Measurements from ENCODE around the gene IL1R1. TPM values are rescaled to one million over a fixed set of nuclear protein-coding genes. Genes with fewer than 3 reads are reported as not detected.
A peak's percentile ranks its signal among the peaks of the same experiment; 100 is the strongest.

Gene IL1R1
- polyA plus RNA-seq, result 10 to 100 TPM in 3 of 4 donors, 1 to 10 TPM in 1; 2.9 to 36.7 (median 17.2) TPM
- long read RNA-seq, donor 1, result 0 reads
- long read RNA-seq, donor 2, full-length matches to known transcripts, result 3 of 3 reads
- long read RNA-seq, donor 2, partial matches to known transcripts, result 0 of 3 reads
- long read RNA-seq, donor 2, other reads (novel, unspliced or antisense), result 0 of 3 reads
- long read RNA-seq, donor 3, full-length matches to known transcripts, result 1 of 1 reads
- long read RNA-seq, donor 3, partial matches to known transcripts, result 0 of 1 reads
- long read RNA-seq, donor 3, other reads (novel, unspliced or antisense), result 0 of 1 reads
- long read RNA-seq, donor 4, result 0 reads
- long read RNA-seq, donor 5, full-length matches to known transcripts, result 1 of 1 reads
- long read RNA-seq, donor 5, partial matches to known transcripts, result 0 of 1 reads
- long read RNA-seq, donor 5, other reads (novel, unspliced or antisense), result 0 of 1 reads
- long read RNA-seq, donor 6, result 0 reads
- long read RNA-seq, donor 7, result 0 reads
- long read RNA-seq, donor 8, result 0 reads
- long read RNA-seq, donor 9, full-length matches to known transcripts, result 1 of 1 reads
- long read RNA-seq, donor 9, partial matches to known transcripts, result 0 of 1 reads
- long read RNA-seq, donor 9, other reads (novel, unspliced or antisense), result 0 of 1 reads
- long read RNA-seq, donor 10, full-length matches to known transcripts, result 6 of 6 reads
- long read RNA-seq, donor 10, partial matches to known transcripts, result 0 of 6 reads
- long read RNA-seq, donor 10, other reads (novel, unspliced or antisense), result 0 of 6 reads

DNA sequence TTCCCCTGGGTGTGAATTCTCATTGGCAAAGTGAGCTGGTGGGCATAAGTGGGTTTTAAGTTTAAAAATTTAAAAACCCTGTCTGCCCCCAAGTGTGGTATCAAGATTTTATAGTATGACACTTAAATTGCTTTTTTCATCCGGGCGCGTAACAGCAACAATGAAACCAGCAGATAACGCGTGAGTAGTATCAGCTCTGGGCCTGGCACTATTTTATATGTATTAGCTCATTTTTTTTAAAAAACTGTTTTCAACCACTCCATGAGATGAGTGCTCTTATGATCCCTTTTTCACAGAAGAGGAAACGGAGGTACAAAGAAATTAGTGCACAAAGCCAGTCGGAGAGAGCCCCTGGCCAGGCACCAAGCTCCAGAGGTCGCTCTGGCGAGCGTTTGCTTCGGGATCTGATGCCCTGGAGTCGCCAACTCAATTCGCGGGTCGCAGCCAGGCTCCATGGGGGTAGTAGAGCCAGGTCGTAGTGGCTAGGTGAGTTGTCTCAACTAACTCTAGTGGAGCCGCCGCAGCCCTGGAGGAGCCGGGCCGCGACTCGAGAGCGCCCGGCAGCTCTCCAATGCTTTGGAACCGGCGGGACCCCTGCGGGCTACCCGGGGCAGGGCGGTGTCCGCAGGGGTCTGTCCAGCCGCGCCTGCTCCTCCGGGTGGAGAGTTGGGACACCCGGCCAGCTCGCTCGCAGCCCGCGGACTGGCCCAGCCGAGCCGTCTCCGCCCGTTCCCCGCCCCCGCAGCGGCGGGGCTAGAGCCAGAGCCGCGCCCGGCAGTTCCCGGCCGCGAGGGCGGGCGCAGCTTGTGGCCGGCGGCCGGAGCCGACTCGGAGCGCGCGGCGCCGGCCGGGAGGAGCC, at the start of gene IL1R1:
Gene IL1R1 (plus strand): TSS at position 777 of the 859 bp plus-strand sequence. CDS start 14,979 bp downstream, outside the sequence.
- Histone ChIP-seq H3K36me3 (ENCODE audit: control insufficient read depth in 3 of 3, insufficient read depth in 2 of 3, low read depth in 1 of 3, low read length in 3 of 3) (peaks cover 0 to 10% (median 0%) of the 10 kb centered on the region in 3 donors), H3K4me3 (ENCODE audit: low read depth in 1 of 3, low read length in 3 of 3) (peak within 1 kb of the TSS; percentile 40 to 59 (median 48)), H3K4me1 (ENCODE audit: control insufficient read depth in 3 of 3, insufficient read depth in 2 of 3, low read depth in 1 of 3, low read length in 2 of 3) (peaks cover 0 to 2% (median 0%) of the 10 kb centered on the region in 3 donors), H3K27me3 (ENCODE audit: control insufficient read depth in 3 of 3, insufficient read depth in 3 of 3, low read length in 3 of 3) (peaks cover 3 to 29% (median 3%) of the 10 kb centered on the region in 3 donors), H3K27ac (ENCODE audit: low read depth in 1 of 3, low read length in 2 of 3) (peak within 1 kb of the TSS; percentile 76 to 97 (median 79)), H3K9me3 (ENCODE audit: control insufficient read depth in 2 of 2, insufficient read depth in 1 of 2, low read depth in 1 of 2, low read length in 1 of 2) (peaks cover 0 to 26% of the 10 kb centered on the region in 2 donors)
- FAIRE-seq (no peak), DNase-seq (peak; percentile 17 to 79)
- 8 to 12% (median 10%) methylated on average over 41 to 65 of the region's 65 CpGs for WGBS, 3 donors

DNA sequence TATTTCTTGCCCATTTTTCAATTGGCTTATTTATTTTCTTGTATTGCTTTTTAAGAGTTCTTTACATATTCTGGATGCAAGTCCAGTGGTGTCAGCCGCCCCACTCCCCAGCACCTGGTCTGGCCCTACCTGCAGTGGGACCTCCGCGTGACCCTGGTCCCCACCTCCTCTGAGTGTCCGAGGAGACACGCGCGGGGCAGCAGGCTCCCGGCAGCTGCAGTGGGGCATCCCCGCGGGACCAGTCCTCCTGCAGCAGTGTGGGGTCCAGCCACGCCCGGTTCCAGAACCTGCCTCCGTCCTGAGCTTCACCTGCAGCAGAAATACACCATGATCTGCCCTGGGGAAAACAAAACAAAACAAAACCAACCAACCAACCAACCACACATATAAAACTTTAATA, 48.9 kb upstream of the IL1R1 start:
- DNase-seq (no peak), FAIRE-seq (no peak)
- Histone ChIP-seq H3K9me3 (ENCODE audit: control insufficient read depth in 2 of 2, insufficient read depth in 1 of 2, low read depth in 1 of 2, low read length in 1 of 2) (no peaks in the 10 kb centered on the region), H3K4me1 (ENCODE audit: control insufficient read depth in 3 of 3, insufficient read depth in 2 of 3, low read depth in 1 of 3, low read length in 2 of 3) (no peaks in the 10 kb centered on the region), H3K27ac (ENCODE audit: low read depth in 1 of 3, low read length in 2 of 3) (no peak overlapping the region), H3K27me3 (ENCODE audit: control insufficient read depth in 3 of 3, insufficient read depth in 3 of 3, low read length in 3 of 3) (no peaks in the 10 kb centered on the region), H3K4me3 (ENCODE audit: low read depth in 1 of 3, low read length in 3 of 3) (no peak overlapping the region), H3K36me3 (ENCODE audit: control insufficient read depth in 3 of 3, insufficient read depth in 2 of 3, low read depth in 1 of 3, low read length in 3 of 3) (no peaks in the 10 kb centered on the region)
- 86 to 93% (median 87%) methylated on average over 13 of the region's 13 CpGs for WGBS, 3 donors

DNA sequence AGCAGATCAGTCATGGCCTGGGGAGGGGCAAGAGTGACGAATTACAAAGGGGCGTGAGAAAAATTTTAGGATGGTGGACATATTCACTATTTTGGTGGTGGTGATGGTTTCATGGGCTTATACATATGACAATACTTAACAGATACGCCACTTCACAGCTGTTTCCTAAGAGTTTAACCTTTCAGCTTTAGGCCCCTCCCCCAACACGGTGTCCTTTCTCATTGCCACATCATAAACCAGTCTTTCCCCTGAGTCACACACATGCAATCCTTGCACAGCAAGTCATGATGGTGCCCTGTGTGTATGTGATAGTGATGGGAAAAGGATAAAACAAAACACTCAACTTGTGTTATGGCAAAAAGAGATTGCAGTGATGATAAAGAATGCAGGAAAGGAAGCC, 47.6 kb upstream of the IL1R1 start:
- Histone ChIP-seq H3K4me3 (ENCODE audit: low read depth in 1 of 3, low read length in 3 of 3) (no peak overlapping the region), H3K27me3 (ENCODE audit: control insufficient read depth in 3 of 3, insufficient read depth in 3 of 3, low read length in 3 of 3) (no peaks in the 10 kb centered on the region), H3K36me3 (ENCODE audit: control insufficient read depth in 3 of 3, insufficient read depth in 2 of 3, low read depth in 1 of 3, low read length in 3 of 3) (no peaks in the 10 kb centered on the region), H3K9me3 (ENCODE audit: control insufficient read depth in 2 of 2, insufficient read depth in 1 of 2, low read depth in 1 of 2, low read length in 1 of 2) (no peaks in the 10 kb centered on the region), H3K4me1 (ENCODE audit: control insufficient read depth in 3 of 3, insufficient read depth in 2 of 3, low read depth in 1 of 3, low read length in 2 of 3) (no peaks in the 10 kb centered on the region), H3K27ac (ENCODE audit: low read depth in 1 of 3, low read length in 2 of 3) (no peak overlapping the region)
- 52 to 63% (median 56%) methylated on average over 4 of the region's 4 CpGs for WGBS, 3 donors
- FAIRE-seq (no peak), DNase-seq (peak in 1 of 2 donors; percentile 81)

GRCh38 chr2:102096103-102096502, 46.4 kb upstream of the IL1R1 start:
- no peaks in the 10 kb centered on the region for H3K27me3 ChIP-seq (ENCODE audit: control insufficient read depth in 3 of 3, insufficient read depth in 3 of 3, low read length in 3 of 3)
- H3K4me1 ChIP-seq (ENCODE audit: control insufficient read depth in 3 of 3, insufficient read depth in 2 of 3, low read depth in 1 of 3, low read length in 2 of 3), result no peaks in the 10 kb centered on the region
- no peak for FAIRE-seq
- 58 to 81% (median 75%) methylated on average over 5 of the region's 5 CpGs for WGBS, 3 donors
- no peak overlapping the region for H3K27ac ChIP-seq (ENCODE audit: low read depth in 1 of 3, low read length in 2 of 3)
- no peak overlapping the region for H3K4me3 ChIP-seq (ENCODE audit: low read depth in 1 of 3, low read length in 3 of 3)
- no peak for DNase-seq
- no peaks in the 10 kb centered on the region for H3K9me3 ChIP-seq (ENCODE audit: control insufficient read depth in 2 of 2, insufficient read depth in 1 of 2, low read depth in 1 of 2, low read length in 1 of 2)
- H3K36me3 ChIP-seq (ENCODE audit: control insufficient read depth in 3 of 3, insufficient read depth in 2 of 3, low read depth in 1 of 3, low read length in 3 of 3), result no peaks in the 10 kb centered on the region

GRCh38 chr2:102098756-102099155, 43.8 kb upstream of the IL1R1 start:
- no peaks in the 10 kb centered on the region for H3K9me3 ChIP-seq (ENCODE audit: control insufficient read depth in 2 of 2, insufficient read depth in 1 of 2, low read depth in 1 of 2, low read length in 1 of 2)
- WGBS, 3 donors, result 83 to 89% (median 86%) methylated on average over 4 of the region's 4 CpGs
- no peak for FAIRE-seq

GRCh38 chr2:102099536-102100298, 42.8 kb upstream of the IL1R1 start:
- Histone ChIP-seq H3K4me3 (ENCODE audit: low read depth in 1 of 3, low read length in 3 of 3) (no peak overlapping the region), H3K27me3 (ENCODE audit: control insufficient read depth in 3 of 3, insufficient read depth in 3 of 3, low read length in 3 of 3) (no peaks in the 10 kb centered on the region), H3K27ac (ENCODE audit: low read depth in 1 of 3, low read length in 2 of 3) (no peak overlapping the region), H3K9me3 (ENCODE audit: control insufficient read depth in 2 of 2, insufficient read depth in 1 of 2, low read depth in 1 of 2, low read length in 1 of 2) (no peaks in the 10 kb centered on the region), H3K4me1 (ENCODE audit: control insufficient read depth in 3 of 3, insufficient read depth in 2 of 3, low read depth in 1 of 3, low read length in 2 of 3) (no peaks in the 10 kb centered on the region), H3K36me3 (ENCODE audit: control insufficient read depth in 3 of 3, insufficient read depth in 2 of 3, low read depth in 1 of 3, low read length in 3 of 3) (no peaks in the 10 kb centered on the region)
- 70 to 80% (median 70%) methylated on average over 7 of the region's 7 CpGs for WGBS, 3 donors
- FAIRE-seq (no peak), DNase-seq (no peak)

More at GRCh38 chr2:102098756-102099155, 43.8 kb upstream of the IL1R1 start:
- Histone ChIP-seq H3K4me3 (ENCODE audit: low read depth in 1 of 3, low read length in 3 of 3) (no peak overlapping the region), H3K36me3 (ENCODE audit: control insufficient read depth in 3 of 3, insufficient read depth in 2 of 3, low read depth in 1 of 3, low read length in 3 of 3) (no peaks in the 10 kb centered on the region), H3K27me3 (ENCODE audit: control insufficient read depth in 3 of 3, insufficient read depth in 3 of 3, low read length in 3 of 3) (no peaks in the 10 kb centered on the region), H3K4me1 (ENCODE audit: control insufficient read depth in 3 of 3, insufficient read depth in 2 of 3, low read depth in 1 of 3, low read length in 2 of 3) (no peaks in the 10 kb centered on the region), H3K27ac (ENCODE audit: low read depth in 1 of 3, low read length in 2 of 3) (no peak overlapping the region)
- no peak for DNase-seq

- Histone ChIP-seq H3K9me3 (ENCODE audit: control insufficient read depth in 2 of 2, insufficient read depth in 1 of 2, low read depth in 1 of 2, low read length in 1 of 2) (no peaks in the 10 kb centered on the region), H3K27ac (ENCODE audit: low read depth in 1 of 3, low read length in 2 of 3) (no peak overlapping the region), H3K4me1 (ENCODE audit: control insufficient read depth in 3 of 3, insufficient read depth in 2 of 3, low read depth in 1 of 3, low read length in 2 of 3) (no peaks in the 10 kb centered on the region), H3K27me3 (ENCODE audit: control insufficient read depth in 3 of 3, insufficient read depth in 3 of 3, low read length in 3 of 3) (no peaks in the 10 kb centered on the region), H3K4me3 (ENCODE audit: low read depth in 1 of 3, low read length in 3 of 3) (no peak overlapping the region), H3K36me3 (ENCODE audit: control insufficient read depth in 3 of 3, insufficient read depth in 2 of 3, low read depth in 1 of 3, low read length in 3 of 3) (no peaks in the 10 kb centered on the region)
- FAIRE-seq, result no peak
- 62 to 71% (median 65%) methylated on average over 5 of the region's 5 CpGs for whole genome bisulfite sequencing, 3 donors
- DNase-seq, result no peak
Observed at GRCh38 chr2:102100371-102101096, 42.0 kb upstream of the IL1R1 start.
